H1 (cell line): ENCODE data around the gene IQGAP1.

ENCODE experiments used
- CEBPB ChIP-seq: IDR thresholded peaks from 2 replicates; pipeline ENCODE4 v1.6.1; 2012; ENCODE audit warnings: low read depth, low read length
- HDAC6 ChIP-seq: IDR thresholded peaks from one replicate; pipeline ENCODE4 v1.7.1; 2012; ENCODE audit warnings: low read depth, mild to moderate bottlenecking, inconsistent platforms, low read length, moderate library complexity
- POLR2AphosphoS5 ChIP-seq: IDR thresholded peaks from 2 replicates; pipeline ENCODE4 v1.6.1; 2011; ENCODE audit warnings: low read depth, low read length

- TF ChIP-seq CEBPB: no peak
- no peak for TF ChIP-seq POLR2AphosphoS5
- no peak for TF ChIP-seq HDAC6
These were observed 81.7 kb downstream of the IQGAP1 start for GRCh38 chr15:90469723-90470122.
